Kidney (tissue), 14 donors: ENCODE data around the gene RHOB. TPM values are rescaled to one million over a fixed set of nuclear protein-coding genes. Genes with fewer than 3 reads are reported as not detected.

Source experiments
- DNase-seq, 5 donors: peaks; one replicate each; pipeline ENCODE4 v3.0.0-alpha.2; 2013 to 2020
- FAIRE-seq: peaks from 2 replicates; lab custom pipeline; 2012; peaks lifted over from hg19 to GRCh38; lab: Jason Lieb, UNC
- H3K27ac ChIP-seq, 2 donors: one replicate each; pipeline ENCODE4 v1.7.0; 2013; ENCODE audit warnings: low read depth in 2 of 2, low read length in 2 of 2, inconsistent platforms in 1 of 2
- H3K27me3 ChIP-seq: one replicate; pipeline ENCODE4 v1.7.1; 2013; ENCODE audit warnings: low read length, inconsistent platforms; ENCODE audit not compliant: control insufficient read depth, insufficient read depth
- H3K36me3 ChIP-seq, 3 donors: one replicate each; pipeline versions ENCODE4 v1.7.0 to v1.7.1; 2013; ENCODE audit warnings: low read length in 3 of 3, control low read depth in 1 of 3, inconsistent platforms in 1 of 3; ENCODE audit not compliant: insufficient read depth in 3 of 3, control insufficient read depth in 2 of 3
- H3K4me1 ChIP-seq, 3 donors: one replicate each; pipeline versions ENCODE4 v1.7.0 to v1.7.1; 2013; ENCODE audit warnings: low read length in 3 of 3, inconsistent platforms in 1 of 3, low read depth in 1 of 3; ENCODE audit not compliant: control insufficient read depth in 2 of 3, insufficient read depth in 2 of 3
- H3K4me3 ChIP-seq, 3 donors: one replicate each; pipeline versions ENCODE4 v1.7.0 to v1.8.1; 2013; ENCODE audit warnings: low read length in 3 of 3, control low read depth in 1 of 3, inconsistent platforms in 1 of 3
- H3K9ac ChIP-seq, 3 donors: one replicate each; pipeline versions ENCODE4 v1.7.0 to v1.7.1; 2013; ENCODE audit warnings: low read length in 3 of 3, control low read depth in 1 of 3, inconsistent platforms in 1 of 3
- H3K9me3 ChIP-seq, 3 donors: one replicate each; pipeline versions ENCODE4 v1.7.0 to v1.7.1; 2013; ENCODE audit warnings: low read length in 3 of 3, control low read depth in 1 of 3, inconsistent platforms in 1 of 3; ENCODE audit not compliant: control insufficient read depth in 2 of 3, insufficient read depth in 1 of 3
- intact Hi-C: fragments of 100-400 bp; cut with DNase I; formaldehyde crosslinking; loops from one replicate; pipeline ENCODE4 v1.11.1; 2022
- polyA plus RNA-seq: library from polyadenylated mRNA; stranded (reverse); fragments of 350-450 nt; fragmentation: Illumina TruSeq; extraction: RNeasy Lipid Tissue Mini Kit (QIAGEN cat#74804); gene quantifications from one replicate; pipeline ENCODE4 v1.2.3, GENCODE V29; 2014; ENCODE audit warnings: low read depth, low replicate concordance; ENCODE audit not compliant: insufficient read depth
- total RNA-seq: library from RNA; stranded (reverse); fragmentation: NEBNext Ultra II Directional; extraction: Animal tissue kit (Norgen Biotek cat#: 25700); gene quantifications from one replicate; pipeline ENCODE4 v1.2.1, GENCODE V29; 2021
- TF ChIP-seq, protein P1 (sequence below): IDR thresholded peaks from 3 replicates; pipeline ENCODE4 v1.5.1; 2012; ENCODE audit warnings: mild to moderate bottlenecking, moderate library complexity, borderline replicate concordance; ENCODE audit not compliant: insufficient read depth; ENCODE audit errors: extremely low read depth
- donor health status: control.
- donor health status: control.
- donor health status: control.
- donor health status: control.
- donor health status: control.
- donor health status: DM: yes; HTN: yes; CAD: no.
- donor health status: Normal renal cell carcinoma (clear cell type).

The RHOB gene
- total and polyA plus RNA-seq, 2 donors from 2014 or later, result 241 to 487 TPM

DNA sequence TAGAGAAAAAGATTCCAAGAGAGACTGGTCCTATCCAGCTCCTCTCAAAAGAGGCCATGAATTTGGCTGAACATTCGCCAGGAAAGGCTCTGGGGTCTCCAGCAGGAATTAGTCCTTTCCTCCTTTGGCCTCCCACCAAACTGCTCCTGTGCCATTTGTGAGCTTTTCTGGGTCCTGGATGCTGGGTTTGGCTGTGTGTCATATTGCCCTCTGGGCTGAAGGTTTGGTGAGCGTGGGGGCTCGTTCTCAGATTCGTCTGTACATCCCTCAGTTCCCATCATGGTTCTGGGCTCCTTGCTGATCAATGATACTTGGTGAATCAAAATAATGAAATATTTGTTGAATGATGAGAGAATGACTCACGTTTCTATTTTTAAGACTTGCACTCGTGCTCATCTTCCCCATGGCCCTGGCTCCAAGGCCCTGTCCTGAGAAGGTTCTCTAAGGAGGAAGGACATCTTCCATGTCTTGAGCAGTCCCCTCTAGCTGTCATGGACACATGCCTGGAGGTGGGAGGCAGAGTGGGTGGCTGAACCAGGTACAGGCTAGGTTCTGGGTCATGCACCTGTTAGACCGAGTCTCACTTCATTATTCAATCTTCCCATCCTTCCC, 47.8 kb upstream of the RHOB start:
- DNase-seq, result no peak
- Histone ChIP-seq H3K9ac (no peak overlapping the region), H3K27ac (no peak overlapping the region), H3K9me3 (no peaks in the 10 kb centered on the region), H3K4me1 (no peaks in the 10 kb centered on the region), H3K4me3 (no peak overlapping the region), H3K36me3 (no peaks in the 10 kb centered on the region), H3K27me3 (no peaks in the 10 kb centered on the region)
- no peak for FAIRE-seq
- TF ChIP-seq, protein P1, sequence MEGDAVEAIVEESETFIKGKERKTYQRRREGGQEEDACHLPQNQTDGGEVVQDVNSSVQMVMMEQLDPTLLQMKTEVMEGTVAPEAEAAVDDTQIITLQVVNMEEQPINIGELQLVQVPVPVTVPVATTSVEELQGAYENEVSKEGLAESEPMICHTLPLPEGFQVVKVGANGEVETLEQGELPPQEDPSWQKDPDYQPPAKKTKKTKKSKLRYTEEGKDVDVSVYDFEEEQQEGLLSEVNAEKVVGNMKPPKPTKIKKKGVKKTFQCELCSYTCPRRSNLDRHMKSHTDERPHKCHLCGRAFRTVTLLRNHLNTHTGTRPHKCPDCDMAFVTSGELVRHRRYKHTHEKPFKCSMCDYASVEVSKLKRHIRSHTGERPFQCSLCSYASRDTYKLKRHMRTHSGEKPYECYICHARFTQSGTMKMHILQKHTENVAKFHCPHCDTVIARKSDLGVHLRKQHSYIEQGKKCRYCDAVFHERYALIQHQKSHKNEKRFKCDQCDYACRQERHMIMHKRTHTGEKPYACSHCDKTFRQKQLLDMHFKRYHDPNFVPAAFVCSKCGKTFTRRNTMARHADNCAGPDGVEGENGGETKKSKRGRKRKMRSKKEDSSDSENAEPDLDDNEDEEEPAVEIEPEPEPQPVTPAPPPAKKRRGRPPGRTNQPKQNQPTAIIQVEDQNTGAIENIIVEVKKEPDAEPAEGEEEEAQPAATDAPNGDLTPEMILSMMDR, result no peak
- intact Hi-C loops, result no loop called here

DNA sequence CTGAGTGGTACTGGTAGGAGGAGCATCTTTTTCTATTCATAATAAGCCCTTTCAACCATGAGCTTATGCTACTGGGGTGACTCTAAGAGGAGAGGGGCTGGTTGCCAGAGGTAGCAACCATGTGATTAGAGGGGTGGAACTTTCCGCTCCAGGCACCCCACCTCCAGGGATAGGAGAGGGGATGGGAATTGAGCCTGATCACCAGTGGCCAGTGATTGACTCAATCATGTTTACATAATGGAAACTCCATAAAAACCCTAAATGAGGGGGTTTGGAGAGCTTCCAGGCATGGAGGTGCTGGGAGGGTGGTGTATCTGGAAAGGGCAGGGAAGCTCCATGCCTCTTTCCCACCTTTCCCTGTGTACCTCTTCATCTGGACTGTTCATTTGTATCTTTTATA, 46.6 kb upstream of the RHOB start:
- no peak overlapping the region for H3K9ac ChIP-seq
- FAIRE-seq (no peak), DNase-seq (no peak)
- no peaks in the 10 kb centered on the region for H3K4me1 ChIP-seq
- intact Hi-C loops, result no loop called here
- H3K27me3 ChIP-seq, result no peaks in the 10 kb centered on the region
- no peaks in the 10 kb centered on the region for H3K9me3 ChIP-seq
- no peaks in the 10 kb centered on the region for H3K36me3 ChIP-seq
- H3K27ac ChIP-seq, result no peak overlapping the region
- TF ChIP-seq, protein P1, result no peak
- H3K4me3 ChIP-seq, result no peak overlapping the region

DNA sequence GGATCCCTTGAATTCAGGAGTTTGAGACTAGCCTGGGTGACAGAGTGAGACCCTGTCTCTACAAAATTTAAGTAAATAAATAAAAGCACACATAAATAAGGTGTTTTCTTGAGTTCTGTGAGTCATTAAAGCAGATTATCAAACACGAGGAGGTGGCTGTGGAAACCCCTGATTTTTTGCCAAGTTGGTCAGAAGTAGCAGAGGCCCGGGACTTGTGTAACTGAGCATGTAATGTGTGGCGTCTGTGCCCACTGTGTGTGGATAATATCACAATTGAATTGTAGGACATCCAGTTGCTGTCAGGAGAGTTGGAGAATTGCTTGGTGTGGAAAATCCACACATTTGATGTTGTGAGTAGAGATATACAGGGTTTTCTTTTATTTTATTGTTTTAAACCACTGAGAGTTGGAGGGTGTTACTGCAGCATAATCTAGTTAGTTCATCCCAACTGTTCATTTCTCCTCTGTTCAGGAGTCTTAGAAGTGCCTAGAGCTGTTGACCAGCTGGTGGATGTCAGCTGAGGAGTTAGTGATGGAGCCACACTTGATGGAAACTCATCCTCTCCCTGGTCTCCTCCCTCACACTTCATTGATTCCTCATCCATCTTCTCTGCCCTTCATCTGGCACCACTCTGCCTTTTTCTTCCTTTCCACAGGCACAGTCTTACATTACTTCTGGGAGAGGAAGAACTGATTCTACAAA, 45.9 kb upstream of the RHOB start:
- H3K9ac ChIP-seq, result no peak overlapping the region
- intact Hi-C loops, result no loop called here
- no peaks in the 10 kb centered on the region for H3K36me3 ChIP-seq
- DNase-seq, result no peak
- H3K27me3 ChIP-seq, result no peaks in the 10 kb centered on the region
- H3K27ac ChIP-seq, result no peak overlapping the region
- no peak for FAIRE-seq
- H3K4me3 ChIP-seq, result no peak overlapping the region
- TF ChIP-seq, protein P1, result no peak
- no peaks in the 10 kb centered on the region for H3K9me3 ChIP-seq
- H3K4me1 ChIP-seq, result no peaks in the 10 kb centered on the region
